HepG2 (cell line): ENCODE data around the gene TNFRSF6B. TPM values are rescaled to one million over a fixed set of nuclear protein-coding genes. Genes with fewer than 3 reads are reported as not detected.
A peak's percentile ranks its signal among the peaks of the same experiment; 100 is the strongest.

Source experiments
- AHR ChIP-seq: IDR thresholded peaks from 2 replicates; pipeline ENCODE4 v1.6.1; 2018; ENCODE audit warnings: missing genetic modification reagents, missing compliant biosample characterization
- EEA1 ChIP-seq: sonication (generic); formaldehyde crosslinking; IDR thresholded peaks from 2 replicates; pipeline ENCODE4 v1.5.1; 2020; ENCODE audit warnings: mild to moderate bottlenecking, missing genetic modification reagents, borderline replicate concordance
- EP300 ChIP-seq, 3 experiments: sonication (generic) in 1 of 3; formaldehyde crosslinking in 1 of 3; IDR thresholded peaks; 2 replicates each; pipeline versions ENCODE4 v1.5.1 to v1.6.1; 2011 to 2020; ENCODE audit warnings: low read depth in 2 of 3, low read length in 2 of 3, borderline replicate concordance in 1 of 3, improper control_type of control experiment in 1 of 3, mild to moderate bottlenecking in 1 of 3, missing genetic modification reagents in 1 of 3, moderate library complexity in 1 of 3
- FIP1L1 ChIP-seq: fragments of 200-400 bp; formaldehyde crosslinking; IDR thresholded peaks from 2 replicates; pipeline ENCODE4 v1.6.1; 2018; ENCODE audit warnings: low read depth, mild to moderate bottlenecking, low read length, moderate library complexity, borderline replicate concordance; ENCODE audit not compliant: insufficient read depth
- FOXK1 ChIP-seq: sonication (generic); formaldehyde crosslinking; IDR thresholded peaks from 2 replicates; pipeline ENCODE4 v1.4.0; 2020; ENCODE audit warnings: low read depth, missing genetic modification reagents, borderline replicate concordance
- GABPA ChIP-seq, 2 experiments: IDR thresholded peaks; 2 replicates each; pipeline ENCODE4 v1.6.1; 2011 to 2016; ENCODE audit warnings: low read depth in 2 of 2, low read length in 1 of 2, missing biosample characterization in 1 of 2, missing genetic modification characterization in 1 of 2
- MZF1 ChIP-seq: sonication (generic); formaldehyde crosslinking; IDR thresholded peaks from 2 replicates; pipeline ENCODE4 v1.8.1; 2023; ENCODE audit warnings: mild to moderate bottlenecking, missing genetic modification reagents, borderline replicate concordance
- PAWR ChIP-seq: sonication (generic); formaldehyde crosslinking; IDR thresholded peaks from 2 replicates; pipeline ENCODE4 v1.4.0; 2020; ENCODE audit warnings: missing genetic modification reagents, mild to moderate bottlenecking, borderline replicate concordance
- SIX4 ChIP-seq: sonication (generic); formaldehyde crosslinking; IDR thresholded peaks from 2 replicates; pipeline ENCODE4 v1.4.0; 2020; ENCODE audit warnings: missing genetic modification reagents
- polyA plus RNA-seq, 8 experiments: library from polyadenylated mRNA; depleted of rRNA in 3 of 8; stranded (reverse) in 7 of 8; unstranded in 1 of 8; fragments of >200 nt; fragmentation: Illumina TruSeq in 4 of 8; extraction: Trizol in 4 of 8; gene quantifications; 2 replicates each; pipeline versions ENCODE4 v1.2.1 to v1.2.3, GENCODE V29; 2011 to 2016; ENCODE audit warnings: low read depth in 4 of 8, missing spikeins in 1 of 8, mixed read lengths in 1 of 8; ENCODE audit not compliant: insufficient read depth in 1 of 8
- total RNA-seq, 5 experiments: library from RNA; depleted of rRNA; stranded (reverse); fragments of >200 nt; fragmentation: Illumina TruSeq; extraction: Trizol; gene quantifications; 2 replicates each; pipeline ENCODE4 v1.2.3, GENCODE V29; 2016; ENCODE audit warnings: low read depth in 1 of 5
- TF ChIP-seq, protein P1 (sequence below): sonication (generic); formaldehyde crosslinking; IDR thresholded peaks from 2 replicates; pipeline ENCODE4 v1.4.0; 2020; ENCODE audit warnings: missing genetic modification reagents, borderline replicate concordance
- TF ChIP-seq, protein P2 (sequence below): IDR thresholded peaks from 2 replicates; pipeline ENCODE4 v1.6.1; 2016
- TF ChIP-seq, protein P3 (sequence below): IDR thresholded peaks from 2 replicates; pipeline ENCODE4 v1.6.1; 2016
- TF ChIP-seq, protein P4 (sequence below): sonication (generic); formaldehyde crosslinking; IDR thresholded peaks from 2 replicates; pipeline ENCODE4 v1.5.0; 2020; ENCODE audit warnings: mild to moderate bottlenecking, missing genetic modification reagents
- TF ChIP-seq, protein P5 (sequence below): sonication (generic); formaldehyde crosslinking; IDR thresholded peaks from 2 replicates; pipeline ENCODE4 v1.9.0; 2021; ENCODE audit warnings: missing genetic modification reagents, borderline replicate concordance

Gene TNFRSF6B
- total and polyA plus RNA-seq, 2 of the 13 experiments (the other 11 are each of a cell fraction or from before 2014, with no cell fraction given): 0.24 TPM; not detected in 1

DNA sequence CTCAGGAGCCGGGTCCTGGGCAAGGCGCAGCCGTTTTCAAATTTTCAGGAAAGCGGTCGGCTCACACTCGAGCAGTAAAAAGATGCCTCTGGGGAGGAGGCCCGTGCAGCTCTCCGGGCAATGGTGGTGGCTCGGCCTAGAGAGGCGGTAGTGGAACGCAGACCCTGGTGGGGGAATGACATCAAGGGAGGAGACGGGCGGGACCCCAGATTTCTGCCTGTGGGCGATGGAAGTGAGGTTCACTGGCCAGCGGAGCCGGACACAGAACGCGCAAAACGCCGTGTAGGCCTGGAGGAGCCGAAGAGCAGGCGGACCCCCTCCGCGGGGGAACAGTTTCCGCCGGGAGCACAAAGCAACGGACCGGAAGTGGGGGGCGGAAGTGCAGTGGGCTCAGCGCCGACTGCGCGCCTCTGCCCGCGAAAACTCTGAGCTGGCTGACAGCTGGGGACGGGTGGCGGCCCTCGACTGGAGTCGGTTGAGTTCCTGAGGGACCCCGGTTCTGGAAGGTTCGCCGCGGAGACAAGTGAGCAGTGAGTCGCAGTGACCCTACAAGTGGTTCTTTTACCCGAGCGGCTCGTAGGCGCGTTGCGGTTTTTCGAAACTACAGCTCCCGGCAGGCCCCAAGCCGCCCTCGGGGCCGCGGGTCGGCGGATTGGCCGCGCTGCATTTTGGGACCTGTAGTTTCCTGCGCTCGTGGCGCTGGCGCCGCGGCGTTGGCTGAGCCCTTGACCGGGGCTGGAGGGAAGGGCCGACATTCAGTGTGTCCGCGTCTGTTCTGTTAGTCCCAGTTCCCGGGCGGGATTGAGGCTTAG is 38.3 kb upstream of the TNFRSF6B start, which contains the start of gene RTEL1 (continued):
- TF ChIP-seq, protein P1, sequence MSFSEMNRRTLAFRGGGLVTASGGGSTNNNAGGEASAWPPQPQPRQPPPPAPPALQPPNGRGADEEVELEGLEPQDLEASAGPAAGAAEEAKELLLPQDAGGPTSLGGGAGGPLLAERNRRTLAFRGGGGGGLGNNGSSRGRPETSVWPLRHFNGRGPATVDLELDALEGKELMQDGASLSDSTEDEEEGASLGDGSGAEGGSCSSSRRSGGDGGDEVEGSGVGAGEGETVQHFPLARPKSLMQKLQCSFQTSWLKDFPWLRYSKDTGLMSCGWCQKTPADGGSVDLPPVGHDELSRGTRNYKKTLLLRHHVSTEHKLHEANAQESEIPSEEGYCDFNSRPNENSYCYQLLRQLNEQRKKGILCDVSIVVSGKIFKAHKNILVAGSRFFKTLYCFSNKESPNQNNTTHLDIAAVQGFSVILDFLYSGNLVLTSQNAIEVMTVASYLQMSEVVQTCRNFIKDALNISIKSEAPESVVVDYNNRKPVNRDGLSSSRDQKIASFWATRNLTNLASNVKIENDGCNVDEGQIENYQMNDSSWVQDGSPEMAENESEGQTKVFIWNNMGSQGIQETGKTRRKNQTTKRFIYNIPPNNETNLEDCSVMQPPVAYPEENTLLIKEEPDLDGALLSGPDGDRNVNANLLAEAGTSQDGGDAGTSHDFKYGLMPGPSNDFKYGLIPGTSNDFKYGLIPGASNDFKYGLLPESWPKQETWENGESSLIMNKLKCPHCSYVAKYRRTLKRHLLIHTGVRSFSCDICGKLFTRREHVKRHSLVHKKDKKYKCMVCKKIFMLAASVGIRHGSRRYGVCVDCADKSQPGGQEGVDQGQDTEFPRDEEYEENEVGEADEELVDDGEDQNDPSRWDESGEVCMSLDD (CRISPR knock-in tag): peak; percentile 95
- TF ChIP-seq, protein P2, sequence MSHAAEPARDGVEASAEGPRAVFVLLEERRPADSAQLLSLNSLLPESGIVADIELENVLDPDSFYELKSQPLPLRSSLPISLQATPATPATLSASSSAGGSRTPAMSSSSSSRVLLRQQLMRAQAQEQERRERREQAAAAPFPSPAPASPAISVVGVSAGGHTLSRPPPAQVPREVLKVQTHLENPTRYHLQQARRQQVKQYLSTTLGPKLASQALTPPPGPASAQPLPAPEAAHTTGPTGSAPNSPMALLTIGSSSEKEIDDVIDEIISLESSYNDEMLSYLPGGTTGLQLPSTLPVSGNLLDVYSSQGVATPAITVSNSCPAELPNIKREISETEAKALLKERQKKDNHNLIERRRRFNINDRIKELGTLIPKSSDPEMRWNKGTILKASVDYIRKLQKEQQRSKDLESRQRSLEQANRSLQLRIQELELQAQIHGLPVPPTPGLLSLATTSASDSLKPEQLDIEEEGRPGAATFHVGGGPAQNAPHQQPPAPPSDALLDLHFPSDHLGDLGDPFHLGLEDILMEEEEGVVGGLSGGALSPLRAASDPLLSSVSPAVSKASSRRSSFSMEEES (CRISPR knock-in tag): peak; percentile 73; the same call in 1 of the 2 replicates
- TF ChIP-seq SIX4 (CRISPR knock-in tag): peak; percentile 66; the same call in 1 of the 2 replicates
- TF ChIP-seq AHR (CRISPR knock-in tag): peak; percentile 96
- TF ChIP-seq, protein P3, sequence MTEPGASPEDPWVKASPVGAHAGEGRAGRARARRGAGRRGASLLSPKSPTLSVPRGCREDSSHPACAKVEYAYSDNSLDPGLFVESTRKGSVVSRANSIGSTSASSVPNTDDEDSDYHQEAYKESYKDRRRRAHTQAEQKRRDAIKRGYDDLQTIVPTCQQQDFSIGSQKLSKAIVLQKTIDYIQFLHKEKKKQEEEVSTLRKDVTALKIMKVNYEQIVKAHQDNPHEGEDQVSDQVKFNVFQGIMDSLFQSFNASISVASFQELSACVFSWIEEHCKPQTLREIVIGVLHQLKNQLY (CRISPR knock-in tag): no peak
- TF ChIP-seq, protein P4, sequence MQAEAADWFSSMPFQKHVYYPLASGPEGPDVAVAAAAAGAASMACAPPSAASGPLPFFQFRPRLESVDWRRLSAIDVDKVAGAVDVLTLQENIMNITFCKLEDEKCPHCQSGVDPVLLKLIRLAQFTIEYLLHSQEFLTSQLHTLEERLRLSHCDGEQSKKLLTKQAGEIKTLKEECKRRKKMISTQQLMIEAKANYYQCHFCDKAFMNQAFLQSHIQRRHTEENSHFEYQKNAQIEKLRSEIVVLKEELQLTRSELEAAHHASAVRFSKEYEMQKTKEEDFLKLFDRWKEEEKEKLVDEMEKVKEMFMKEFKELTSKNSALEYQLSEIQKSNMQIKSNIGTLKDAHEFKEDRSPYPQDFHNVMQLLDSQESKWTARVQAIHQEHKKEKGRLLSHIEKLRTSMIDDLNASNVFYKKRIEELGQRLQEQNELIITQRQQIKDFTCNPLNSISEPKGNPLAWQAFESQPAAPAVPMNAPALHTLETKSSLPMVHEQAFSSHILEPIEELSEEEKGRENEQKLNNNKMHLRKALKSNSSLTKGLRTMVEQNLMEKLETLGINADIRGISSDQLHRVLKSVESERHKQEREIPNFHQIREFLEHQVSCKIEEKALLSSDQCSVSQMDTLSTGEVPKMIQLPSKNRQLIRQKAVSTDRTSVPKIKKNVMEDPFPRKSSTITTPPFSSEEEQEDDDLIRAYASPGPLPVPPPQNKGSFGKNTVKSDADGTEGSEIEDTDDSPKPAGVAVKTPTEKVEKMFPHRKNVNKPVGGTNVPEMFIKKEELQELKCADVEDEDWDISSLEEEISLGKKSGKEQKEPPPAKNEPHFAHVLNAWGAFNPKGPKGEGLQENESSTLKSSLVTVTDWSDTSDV: no peak; the same call in 1 of the 2 replicates
- no peak for TF ChIP-seq FIP1L1
- TF ChIP-seq MZF1 (CRISPR knock-in tag): no peak; the same call in 1 of the 2 replicates
- TF ChIP-seq GABPA (IDR thresholded peaks at IDR 0.05; ENCODE audit: low read depth, low read length): peak; percentile 91
- peak; percentile 99 for TF ChIP-seq GABPA (CRISPR knock-in tag; IDR thresholded peaks at IDR 0.05; ENCODE audit: low read depth)
- TF ChIP-seq PAWR (CRISPR knock-in tag): no peak
- peak; percentile 94 for TF ChIP-seq FOXK1 (CRISPR knock-in tag)
- peak; percentile 94 for TF ChIP-seq EEA1 (CRISPR knock-in tag)
- TF ChIP-seq, protein P5, sequence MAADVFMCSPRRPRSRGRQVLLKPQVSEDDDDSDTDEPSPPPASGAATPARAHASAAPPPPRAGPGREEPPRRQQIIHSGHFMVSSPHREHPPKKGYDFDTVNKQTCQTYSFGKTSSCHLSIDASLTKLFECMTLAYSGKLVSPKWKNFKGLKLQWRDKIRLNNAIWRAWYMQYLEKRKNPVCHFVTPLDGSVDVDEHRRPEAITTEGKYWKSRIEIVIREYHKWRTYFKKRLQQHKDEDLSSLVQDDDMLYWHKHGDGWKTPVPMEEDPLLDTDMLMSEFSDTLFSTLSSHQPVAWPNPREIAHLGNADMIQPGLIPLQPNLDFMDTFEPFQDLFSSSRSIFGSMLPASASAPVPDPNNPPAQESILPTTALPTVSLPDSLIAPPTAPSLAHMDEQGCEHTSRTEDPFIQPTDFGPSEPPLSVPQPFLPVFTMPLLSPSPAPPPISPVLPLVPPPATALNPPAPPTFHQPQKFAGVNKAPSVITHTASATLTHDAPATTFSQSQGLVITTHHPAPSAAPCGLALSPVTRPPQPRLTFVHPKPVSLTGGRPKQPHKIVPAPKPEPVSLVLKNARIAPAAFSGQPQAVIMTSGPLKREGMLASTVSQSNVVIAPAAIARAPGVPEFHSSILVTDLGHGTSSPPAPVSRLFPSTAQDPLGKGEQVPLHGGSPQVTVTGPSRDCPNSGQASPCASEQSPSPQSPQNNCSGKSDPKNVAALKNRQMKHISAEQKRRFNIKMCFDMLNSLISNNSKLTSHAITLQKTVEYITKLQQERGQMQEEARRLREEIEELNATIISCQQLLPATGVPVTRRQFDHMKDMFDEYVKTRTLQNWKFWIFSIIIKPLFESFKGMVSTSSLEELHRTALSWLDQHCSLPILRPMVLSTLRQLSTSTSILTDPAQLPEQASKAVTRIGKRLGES (CRISPR knock-in tag): peak; percentile 88
- peak; percentile 24 to 66; a peak in 3 of 4 replicates for TF ChIP-seq EP300 (IDR thresholded peaks at IDR 0.05; ENCODE audit: low read depth in 2 of 2, low read length in 2 of 2)
- TF ChIP-seq EP300 (CRISPR knock-in tag; IDR thresholded peaks at IDR 0.05; ENCODE audit: borderline replicate concordance): peak; percentile 69
